ENCODE results near the gene FER.

DNA sequence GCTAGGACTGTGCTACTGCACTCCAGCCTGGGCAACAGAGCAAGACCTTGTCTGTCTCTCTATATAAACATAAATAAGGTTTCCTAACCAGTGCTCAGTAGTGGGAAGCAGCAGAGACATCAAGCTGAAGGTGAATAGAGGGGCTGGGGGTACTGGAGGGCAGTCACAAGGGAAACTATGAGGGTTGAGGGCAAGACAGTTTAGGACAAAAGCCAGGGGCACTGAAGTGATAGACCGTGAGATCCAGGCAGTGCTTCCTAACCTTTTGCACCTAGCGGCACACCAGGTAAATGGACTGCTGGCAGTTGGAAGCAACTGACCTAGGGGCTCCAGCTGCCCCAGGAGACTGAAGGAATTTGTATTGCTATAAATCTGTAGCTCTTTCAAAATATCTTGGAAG is 483.6 kb downstream of the FER start:
- TF ChIP-seq POLR2A (IDR thresholded peaks at IDR 0.05) (no peak), POLR2AphosphoS5 (IDR thresholded peaks at IDR 0.05) (no peak)
- TF ChIP-seq, protein P1, sequence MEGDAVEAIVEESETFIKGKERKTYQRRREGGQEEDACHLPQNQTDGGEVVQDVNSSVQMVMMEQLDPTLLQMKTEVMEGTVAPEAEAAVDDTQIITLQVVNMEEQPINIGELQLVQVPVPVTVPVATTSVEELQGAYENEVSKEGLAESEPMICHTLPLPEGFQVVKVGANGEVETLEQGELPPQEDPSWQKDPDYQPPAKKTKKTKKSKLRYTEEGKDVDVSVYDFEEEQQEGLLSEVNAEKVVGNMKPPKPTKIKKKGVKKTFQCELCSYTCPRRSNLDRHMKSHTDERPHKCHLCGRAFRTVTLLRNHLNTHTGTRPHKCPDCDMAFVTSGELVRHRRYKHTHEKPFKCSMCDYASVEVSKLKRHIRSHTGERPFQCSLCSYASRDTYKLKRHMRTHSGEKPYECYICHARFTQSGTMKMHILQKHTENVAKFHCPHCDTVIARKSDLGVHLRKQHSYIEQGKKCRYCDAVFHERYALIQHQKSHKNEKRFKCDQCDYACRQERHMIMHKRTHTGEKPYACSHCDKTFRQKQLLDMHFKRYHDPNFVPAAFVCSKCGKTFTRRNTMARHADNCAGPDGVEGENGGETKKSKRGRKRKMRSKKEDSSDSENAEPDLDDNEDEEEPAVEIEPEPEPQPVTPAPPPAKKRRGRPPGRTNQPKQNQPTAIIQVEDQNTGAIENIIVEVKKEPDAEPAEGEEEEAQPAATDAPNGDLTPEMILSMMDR (IDR thresholded peaks at IDR 0.05 in 8 of 11, conservative IDR thresholded peaks at IDR 0.05 in 3 of 11), result no peak
